GM18951 (cell line): ENCODE results near the gene PREX1.

Experiments used
- POLR2A ChIP-seq: IDR thresholded peaks from 4 replicates; pipeline ENCODE4 v1.6.1; 2011; ENCODE audit warnings: mild to moderate bottlenecking; ENCODE audit not compliant: insufficient read length, insufficient read depth; ENCODE audit errors: extremely low read depth
- in situ Hi-C: fragments of 300-500 bp; cut with MboI; formaldehyde crosslinking; loops from one replicate; pipeline ENCODE4 v1.12.0; 2022; ENCODE audit warnings: low sequenced_read_pairs, mixed read lengths, inconsistent platforms; ENCODE audit not compliant: unreplicated experiment

PREX1 gene

DNA sequence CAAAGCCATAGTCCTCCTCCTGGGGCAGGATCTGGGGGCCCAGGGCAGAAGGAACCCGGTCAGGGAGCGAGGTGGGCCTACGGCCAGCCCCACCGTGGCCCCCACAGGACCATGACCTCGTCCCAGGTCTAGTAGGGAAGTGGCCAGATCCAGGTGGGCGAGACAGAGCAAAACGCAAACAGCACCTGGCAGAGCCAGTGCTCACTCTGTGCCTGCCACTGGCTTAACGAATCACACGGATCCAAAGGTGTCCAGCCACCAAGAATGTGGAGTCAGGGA, 169.7 kb downstream of the PREX1 start:
- in situ Hi-C loops, result loop anchor here (5.0 kb wide), 1 partner anchor 249 kb away; no protein-coding TSS in a partner anchor
- no peak for TF ChIP-seq POLR2A

GRCh38 chr20:48657426-48658197, 170.2 kb downstream of the PREX1 start:
- TF ChIP-seq POLR2A, result no peak
- in situ Hi-C loops, result loop anchor here (5.0 kb wide), 1 partner anchor 250 kb away; no protein-coding TSS in a partner anchor

DNA sequence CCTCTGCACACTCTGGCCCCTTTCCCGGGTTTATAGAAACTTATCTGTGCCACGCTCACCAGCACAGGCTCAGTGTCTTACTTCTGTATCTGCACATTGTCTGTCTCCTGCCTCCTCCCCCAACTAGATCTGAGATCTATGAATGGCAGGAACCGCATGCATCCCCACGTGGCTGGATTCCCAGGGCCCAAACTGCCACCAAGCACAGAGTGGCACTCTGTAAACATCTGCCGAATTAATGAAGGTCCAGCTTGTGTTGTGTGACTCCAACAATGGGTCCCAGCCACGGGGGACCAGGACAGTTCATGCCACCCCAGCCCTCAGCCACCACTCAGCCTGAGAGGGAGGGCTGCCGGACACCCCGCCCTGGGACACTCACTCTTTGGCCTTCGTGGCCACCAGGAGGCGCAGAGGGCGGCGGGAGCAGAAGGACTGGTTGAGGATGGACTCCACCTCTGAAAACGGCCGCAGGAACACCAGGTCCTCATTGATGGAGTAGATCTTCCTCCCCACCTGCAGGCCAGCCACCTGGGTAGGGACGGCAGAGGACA, 171.1 kb downstream of the PREX1 start:
- no peak for TF ChIP-seq POLR2A
- in situ Hi-C loops, result loop anchor here (5.0 kb wide), 1 partner anchor 251 kb away; no protein-coding TSS in a partner anchor

DNA sequence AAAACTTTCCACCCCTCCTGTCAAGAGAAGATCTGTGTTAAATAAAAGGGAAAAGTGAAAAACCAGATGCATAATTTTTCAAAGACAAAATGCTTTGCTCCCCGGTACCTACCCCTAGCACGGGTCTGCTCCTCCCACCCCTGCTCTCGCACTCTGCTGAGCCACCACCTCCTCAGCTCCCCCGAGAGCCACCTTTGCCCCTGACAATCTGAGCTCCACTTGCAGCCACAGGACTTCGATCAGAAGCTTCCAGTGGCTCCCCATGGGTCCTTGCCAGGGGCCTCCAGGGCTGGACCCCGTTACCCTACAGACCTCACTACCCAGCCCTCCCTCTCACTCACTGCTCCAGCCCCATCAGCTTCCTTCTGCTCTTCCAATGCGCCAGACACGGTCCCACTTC, 171.7 kb downstream of the PREX1 start:
- in situ Hi-C loops, result loop anchor here (5.0 kb wide), 1 partner anchor 251 kb away; no protein-coding TSS in a partner anchor
- TF ChIP-seq POLR2A, result no peak

GRCh38 chr20:48653706-48654051, 174.1 kb downstream of the PREX1 start:
- in situ Hi-C loops, result no loop called here
- TF ChIP-seq POLR2A, result no peak

- in situ Hi-C loops, result no loop called here
- TF ChIP-seq POLR2A, result no peak
Observed at GRCh38 chr20:48652961-48653705, 174.7 kb downstream of the PREX1 start.

- TF ChIP-seq POLR2A, result no peak
- in situ Hi-C loops, result no loop called here
Observed at GRCh38 chr20:48651960-48652359, 175.8 kb downstream of the PREX1 start.

DNA sequence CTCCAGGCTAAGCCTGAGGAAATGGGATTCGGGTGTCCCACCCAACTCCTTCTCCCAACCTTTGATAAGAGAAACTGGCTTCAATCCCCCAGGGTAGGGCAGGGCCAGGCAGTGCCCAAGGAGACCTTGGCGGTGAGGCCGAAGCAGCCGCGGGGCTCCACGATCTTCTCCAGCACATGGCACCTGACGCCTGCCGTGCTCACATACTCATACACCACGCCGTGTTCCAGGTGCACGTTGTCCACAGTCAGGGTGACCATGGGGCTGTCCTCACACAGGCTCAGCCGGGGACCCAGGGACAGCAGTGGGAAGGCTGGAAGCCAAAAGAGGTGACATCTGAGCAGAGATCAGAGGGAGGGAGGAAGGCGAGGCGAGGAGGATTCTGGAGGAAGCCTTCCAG, 176.5 kb downstream of the PREX1 start:
- in situ Hi-C loops, result no loop called here
- no peak for TF ChIP-seq POLR2A

GRCh38 chr20:48649868-48650267, 177.9 kb downstream of the PREX1 start:
- no peak for TF ChIP-seq POLR2A
- in situ Hi-C loops, result no loop called here

GRCh38 chr20:48649104-48649626, 178.6 kb downstream of the PREX1 start:
- no peak for TF ChIP-seq POLR2A
- in situ Hi-C loops, result no loop called here

- in situ Hi-C loops, result no loop called here
- TF ChIP-seq POLR2A, result no peak
Observed at GRCh38 chr20:48648482-48649051, 179.2 kb downstream of the PREX1 start.

DNA sequence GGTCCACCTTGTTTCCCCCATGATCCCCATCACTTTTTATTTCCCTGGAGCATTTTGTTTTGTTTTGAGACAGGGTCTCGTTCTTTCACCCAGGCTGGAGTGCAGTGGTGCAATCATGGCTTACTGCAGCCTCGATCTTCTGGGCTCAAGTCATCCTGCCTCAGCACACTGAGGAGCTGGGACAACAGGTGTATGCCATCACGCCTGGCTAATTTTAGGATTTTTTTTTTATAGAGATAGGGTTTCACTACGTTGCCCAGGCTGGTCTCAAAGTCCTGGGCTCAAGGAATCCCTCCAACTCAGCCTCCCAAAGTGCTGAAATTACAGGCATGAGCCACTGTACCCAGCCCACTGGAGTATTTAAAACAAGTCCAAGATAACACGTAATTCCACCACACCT, 179.9 kb downstream of the PREX1 start:
- TF ChIP-seq POLR2A, result no peak
- in situ Hi-C loops, result no loop called here

- in situ Hi-C loops, result no loop called here
Observed at GRCh38 chr20:48645666-48646065, 182.1 kb downstream of the PREX1 start.

More at GRCh38 chr20:48645666-48646065, 182.1 kb downstream of the PREX1 start:
- no peak for TF ChIP-seq POLR2A
